HEK293T (cell line): Measurements from ENCODE around the gene ZNF219.

Experiments used
- ARNT ChIP-seq: fragments of 450-650 bp; IDR thresholded peaks from 2 replicates; pipeline ENCODE4 v1.6.1; 2017; ENCODE audit warnings: mild to moderate bottlenecking
- BHLHE40 ChIP-seq: fragments of 450-650 bp; IDR thresholded peaks from 2 replicates; pipeline ENCODE4 v1.6.1; 2016; ENCODE audit warnings: mild to moderate bottlenecking, moderate library complexity, borderline replicate concordance
- CTBP1 ChIP-seq: fragments of 450-650 bp; IDR thresholded peaks from 2 replicates; pipeline ENCODE4 v1.6.1; 2016; ENCODE audit warnings: borderline replicate concordance
- FOXA1 ChIP-seq: fragments of 450-650 bp; IDR thresholded peaks from 2 replicates; pipeline ENCODE4 v1.6.1; 2016; ENCODE audit warnings: mild to moderate bottlenecking
- FOXK2 ChIP-seq: fragments of 450-650 bp; IDR thresholded peaks from 2 replicates; pipeline ENCODE4 v1.6.1; 2016; ENCODE audit warnings: mild to moderate bottlenecking
- FOXM1 ChIP-seq: fragments of 450-650 bp; IDR thresholded peaks from 2 replicates; pipeline ENCODE4 v1.6.1; 2017; ENCODE audit warnings: mild to moderate bottlenecking, borderline replicate concordance
- HDGF ChIP-seq: fragments of 450-650 bp; IDR thresholded peaks from 2 replicates; pipeline ENCODE4 v1.6.1; 2017; ENCODE audit warnings: antibody characterized with exemption, borderline replicate concordance
- LEF1 ChIP-seq: fragments of 450-650 bp; IDR thresholded peaks from 2 replicates; pipeline ENCODE4 v1.6.1; 2017; ENCODE audit warnings: mild to moderate bottlenecking, borderline replicate concordance
- NFRKB ChIP-seq: fragments of 450-650 bp; IDR thresholded peaks from 2 replicates; pipeline ENCODE4 v1.6.1; 2016; ENCODE audit warnings: mild to moderate bottlenecking, moderate library complexity
- SP1 ChIP-seq: fragments of 450-650 bp; IDR thresholded peaks from 2 replicates; pipeline ENCODE4 v1.6.1; 2017
- SUZ12 ChIP-seq: fragments of 450-650 bp; IDR thresholded peaks from 2 replicates; pipeline ENCODE4 v1.6.1; 2016; ENCODE audit warnings: mild to moderate bottlenecking
- TF ChIP-seq, protein P1 (sequence below): fragments of 450-650 bp; IDR thresholded peaks from 2 replicates; pipeline ENCODE4 v1.6.1; 2016

DNA sequence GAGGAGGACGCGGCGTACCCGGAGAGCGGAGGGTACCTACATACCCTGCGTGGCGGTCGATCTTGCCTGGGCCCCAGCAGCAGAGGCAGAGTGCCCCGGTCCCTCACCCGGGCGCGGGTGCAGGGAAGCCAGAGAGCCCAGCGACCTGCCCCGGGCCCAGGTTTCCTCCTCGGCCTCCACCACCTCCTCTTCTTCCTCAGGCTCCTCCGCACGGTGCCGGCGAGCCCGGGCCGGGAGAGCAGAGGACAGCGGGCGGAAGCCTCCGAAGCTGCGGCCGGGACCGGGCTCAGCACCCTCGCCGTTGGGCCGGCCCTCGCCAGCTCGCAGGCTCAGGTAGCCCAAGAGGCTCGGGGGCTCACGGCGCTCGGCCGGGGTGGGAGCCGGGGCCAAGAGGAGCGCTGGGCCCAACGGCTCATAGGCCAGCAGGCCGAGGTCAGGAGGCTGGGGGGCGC, 6.6 kb downstream of the ZNF219 start:
- TF ChIP-seq SUZ12 (no peak), FOXK2 (no peak), FOXM1 (no peak), BHLHE40 (no peak), SP1 (no peak), LEF1 (no peak), CTBP1 (no peak), ARNT (no peak), FOXA1 (no peak), NFRKB (no peak), HDGF (no peak)
- TF ChIP-seq, protein P1, sequence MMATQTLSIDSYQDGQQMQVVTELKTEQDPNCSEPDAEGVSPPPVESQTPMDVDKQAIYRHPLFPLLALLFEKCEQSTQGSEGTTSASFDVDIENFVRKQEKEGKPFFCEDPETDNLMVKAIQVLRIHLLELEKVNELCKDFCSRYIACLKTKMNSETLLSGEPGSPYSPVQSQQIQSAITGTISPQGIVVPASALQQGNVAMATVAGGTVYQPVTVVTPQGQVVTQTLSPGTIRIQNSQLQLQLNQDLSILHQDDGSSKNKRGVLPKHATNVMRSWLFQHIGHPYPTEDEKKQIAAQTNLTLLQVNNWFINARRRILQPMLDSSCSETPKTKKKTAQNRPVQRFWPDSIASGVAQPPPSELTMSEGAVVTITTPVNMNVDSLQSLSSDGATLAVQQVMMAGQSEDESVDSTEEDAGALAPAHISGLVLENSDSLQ, result no peak
